ENCODE data around the gene CSNK2B.

DNA sequence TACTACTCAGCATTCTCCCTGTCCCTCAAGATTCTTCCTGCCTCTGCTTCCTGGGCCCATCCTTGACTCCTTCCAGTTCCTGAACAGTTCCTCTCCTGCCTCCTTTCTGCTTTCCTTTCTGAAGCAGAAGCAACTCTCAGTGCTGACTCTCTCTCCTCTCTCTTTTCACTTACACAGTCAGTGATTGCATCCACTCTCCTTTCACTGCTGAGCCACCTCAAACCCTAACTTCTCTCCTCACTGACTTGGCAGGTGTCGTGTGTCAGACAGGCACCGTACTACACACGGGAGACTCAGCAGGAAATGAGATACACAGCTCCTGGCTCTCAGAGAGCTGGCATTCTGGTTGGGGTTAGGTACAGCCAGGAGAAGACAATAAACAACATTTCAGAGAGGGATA lies 31.7 kb downstream of the CSNK2B start:
- TF ChIP-seq POLR2A (IDR thresholded peaks at IDR 0.05): no peak
- TF ChIP-seq, protein P1, sequence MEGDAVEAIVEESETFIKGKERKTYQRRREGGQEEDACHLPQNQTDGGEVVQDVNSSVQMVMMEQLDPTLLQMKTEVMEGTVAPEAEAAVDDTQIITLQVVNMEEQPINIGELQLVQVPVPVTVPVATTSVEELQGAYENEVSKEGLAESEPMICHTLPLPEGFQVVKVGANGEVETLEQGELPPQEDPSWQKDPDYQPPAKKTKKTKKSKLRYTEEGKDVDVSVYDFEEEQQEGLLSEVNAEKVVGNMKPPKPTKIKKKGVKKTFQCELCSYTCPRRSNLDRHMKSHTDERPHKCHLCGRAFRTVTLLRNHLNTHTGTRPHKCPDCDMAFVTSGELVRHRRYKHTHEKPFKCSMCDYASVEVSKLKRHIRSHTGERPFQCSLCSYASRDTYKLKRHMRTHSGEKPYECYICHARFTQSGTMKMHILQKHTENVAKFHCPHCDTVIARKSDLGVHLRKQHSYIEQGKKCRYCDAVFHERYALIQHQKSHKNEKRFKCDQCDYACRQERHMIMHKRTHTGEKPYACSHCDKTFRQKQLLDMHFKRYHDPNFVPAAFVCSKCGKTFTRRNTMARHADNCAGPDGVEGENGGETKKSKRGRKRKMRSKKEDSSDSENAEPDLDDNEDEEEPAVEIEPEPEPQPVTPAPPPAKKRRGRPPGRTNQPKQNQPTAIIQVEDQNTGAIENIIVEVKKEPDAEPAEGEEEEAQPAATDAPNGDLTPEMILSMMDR (IDR thresholded peaks at IDR 0.05): no peak
- no peak for TF ChIP-seq EP300 (IDR thresholded peaks at IDR 0.05)

Measured in suprapubic skin (tissue), 3 donors.